Measurements from ENCODE around the gene NSL1. TPM values are rescaled to one million over a fixed set of nuclear protein-coding genes. Genes with fewer than 3 reads are reported as not detected.

NSL1 gene
- total RNA-seq: 17.8 and 28.2 TPM in 2 replicates

DNA sequence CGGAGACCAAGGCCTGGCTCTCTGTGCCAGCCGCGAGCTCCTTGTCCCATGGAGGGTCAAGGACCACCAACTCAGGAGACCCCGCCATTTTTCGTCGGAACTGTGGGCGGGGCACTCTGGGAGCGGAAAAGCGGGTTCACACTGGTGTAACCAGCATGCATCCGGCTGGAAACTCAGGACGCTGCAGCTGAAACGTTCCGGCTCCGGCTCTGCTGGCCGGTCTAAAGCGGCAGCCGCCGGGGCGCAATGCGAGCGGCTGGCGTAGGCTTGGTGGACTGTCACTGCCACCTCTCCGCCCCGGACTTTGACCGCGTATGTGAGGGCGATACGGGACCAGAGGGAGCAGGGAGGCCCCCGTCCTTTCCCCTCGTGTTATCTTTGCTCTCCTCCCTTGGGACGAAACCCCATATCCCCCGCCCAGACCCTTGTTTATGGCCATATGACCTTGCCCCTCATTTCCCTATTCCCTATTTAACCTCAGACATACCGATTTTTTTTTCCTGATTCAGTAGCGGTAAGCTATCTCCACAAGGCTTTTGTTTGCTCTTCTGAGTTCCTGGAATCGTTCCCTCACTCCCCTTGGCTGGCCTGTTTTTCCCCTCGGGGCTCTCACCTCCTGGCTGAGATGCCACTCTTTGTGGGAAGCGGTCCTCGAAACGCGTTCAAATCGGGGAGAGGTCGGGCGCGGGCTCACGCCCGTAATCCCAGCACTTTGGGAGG is at the start of gene NSL1, which contains the start of gene TATDN3:
Gene NSL1, minus strand, starts transcription at position 102 of the 720 bp plus-strand sequence. Its CDS starts 14 bp downstream, at position 88.
Gene TATDN3, plus strand, starts transcription at position 219 of the 720 bp plus-strand sequence. Its CDS starts 28 bp downstream, at position 247.

GRCh38 chr1:212699625-212700222 is 91.9 kb downstream of the NSL1 start, which contains the start of gene BATF3:
Gene BATF3 (minus strand): TSS chr1:212699840. CDS start chr1:212699762, 78 bp downstream.

Other genes starting within 250 kb of the NSL1 start
- gene ATF3, start 183.0 kb downstream of the NSL1 start, total RNA-seq: 2.6 and 21.5 TPM in 2 replicates
- 0.16 and 1.0 TPM in 2 replicates for gene BATF3, start 91.9 kb downstream of the NSL1 start, total RNA-seq
- gene TATDN3, start 117 bp upstream of the NSL1 start, total RNA-seq: 7.0 and 10.4 TPM in 2 replicates
- not detected in 2 replicates for gene SPATA45, start 55.9 kb upstream of the NSL1 start, total RNA-seq
- 7.8 and 8.6 TPM in 2 replicates for gene FLVCR1, start 66.5 kb upstream of the NSL1 start, total RNA-seq
- 0.31 TPM in 1 of 2 replicates, not detected in the other for gene VASH2, start 158.8 kb upstream of the NSL1 start, total RNA-seq
- 25.9 and 43.7 TPM in 2 replicates for gene ANGEL2, start 224.1 kb upstream of the NSL1 start, total RNA-seq